NCI-H1436 (cell line): ENCODE results near the gene LONP2.

Experiments
- DNase-seq: peaks from one replicate; lab custom pipeline; 2025; lab: John Stamatoyannopoulos, UW

LONP2 gene, protein sequence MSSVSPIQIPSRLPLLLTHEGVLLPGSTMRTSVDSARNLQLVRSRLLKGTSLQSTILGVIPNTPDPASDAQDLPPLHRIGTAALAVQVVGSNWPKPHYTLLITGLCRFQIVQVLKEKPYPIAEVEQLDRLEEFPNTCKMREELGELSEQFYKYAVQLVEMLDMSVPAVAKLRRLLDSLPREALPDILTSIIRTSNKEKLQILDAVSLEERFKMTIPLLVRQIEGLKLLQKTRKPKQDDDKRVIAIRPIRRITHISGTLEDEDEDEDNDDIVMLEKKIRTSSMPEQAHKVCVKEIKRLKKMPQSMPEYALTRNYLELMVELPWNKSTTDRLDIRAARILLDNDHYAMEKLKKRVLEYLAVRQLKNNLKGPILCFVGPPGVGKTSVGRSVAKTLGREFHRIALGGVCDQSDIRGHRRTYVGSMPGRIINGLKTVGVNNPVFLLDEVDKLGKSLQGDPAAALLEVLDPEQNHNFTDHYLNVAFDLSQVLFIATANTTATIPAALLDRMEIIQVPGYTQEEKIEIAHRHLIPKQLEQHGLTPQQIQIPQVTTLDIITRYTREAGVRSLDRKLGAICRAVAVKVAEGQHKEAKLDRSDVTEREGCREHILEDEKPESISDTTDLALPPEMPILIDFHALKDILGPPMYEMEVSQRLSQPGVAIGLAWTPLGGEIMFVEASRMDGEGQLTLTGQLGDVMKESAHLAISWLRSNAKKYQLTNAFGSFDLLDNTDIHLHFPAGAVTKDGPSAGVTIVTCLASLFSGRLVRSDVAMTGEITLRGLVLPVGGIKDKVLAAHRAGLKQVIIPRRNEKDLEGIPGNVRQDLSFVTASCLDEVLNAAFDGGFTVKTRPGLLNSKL

DNA sequence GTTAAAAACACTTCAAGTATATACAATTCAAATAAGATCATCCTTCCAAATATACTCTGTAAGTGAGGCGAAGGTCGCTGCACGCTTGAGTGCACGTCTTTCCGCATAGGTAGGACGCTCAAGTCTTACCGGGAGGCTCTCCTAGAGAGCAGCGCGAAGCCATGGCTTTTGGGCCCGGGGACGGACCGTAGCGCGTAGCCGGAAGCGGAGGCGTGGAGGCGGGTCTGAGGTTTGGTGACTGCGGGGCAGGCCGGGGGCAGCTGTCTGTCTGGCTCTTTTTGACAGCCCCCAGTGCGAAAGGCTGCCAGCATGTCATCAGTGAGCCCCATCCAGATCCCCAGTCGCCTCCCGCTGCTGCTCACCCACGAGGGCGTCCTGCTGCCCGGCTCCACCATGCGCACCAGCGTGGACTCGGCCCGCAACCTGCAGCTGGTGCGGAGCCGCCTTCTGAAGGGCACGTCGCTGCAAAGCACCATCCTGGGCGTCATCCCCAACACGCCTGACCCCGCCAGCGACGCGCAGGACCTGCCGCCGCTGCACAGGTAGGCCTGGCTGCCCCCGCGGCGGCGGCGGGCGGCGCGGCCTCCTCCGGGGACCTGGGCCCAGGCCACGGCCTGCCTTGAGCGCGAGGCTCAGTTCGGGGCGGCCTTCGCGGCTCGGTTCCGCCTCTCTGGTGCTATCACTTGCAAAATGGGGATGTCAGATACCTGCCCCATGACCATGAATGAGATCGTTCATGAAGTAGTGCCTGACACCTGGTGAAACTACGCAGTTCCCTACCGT lies at the start of gene LONP2:
LONP2 (plus strand) TSS at position 221 of the 783 bp plus-strand sequence; CDS start at position 310, 89 bp downstream.
- peak; percentile 77 for DNase-seq

GRCh38 chr16:48194828-48195556 lies 49.1 kb upstream of the LONP2 start:
- DNase-seq, result peak; percentile 27

- no peak for DNase-seq
Measured at GRCh38 chr16:48197294-48197693, 46.8 kb upstream of the LONP2 start.

- DNase-seq, result no peak
Measured at GRCh38 chr16:48201515-48202201, 42.4 kb upstream of the LONP2 start.

- no peak for DNase-seq
Measured at GRCh38 chr16:48203974-48204824, 39.9 kb upstream of the LONP2 start.

GRCh38 chr16:48204825-48205151 lies 39.3 kb upstream of the LONP2 start:
- DNase-seq, result no peak

GRCh38 chr16:48206594-48207242 lies 37.4 kb upstream of the LONP2 start:
- DNase-seq, result no peak

DNA sequence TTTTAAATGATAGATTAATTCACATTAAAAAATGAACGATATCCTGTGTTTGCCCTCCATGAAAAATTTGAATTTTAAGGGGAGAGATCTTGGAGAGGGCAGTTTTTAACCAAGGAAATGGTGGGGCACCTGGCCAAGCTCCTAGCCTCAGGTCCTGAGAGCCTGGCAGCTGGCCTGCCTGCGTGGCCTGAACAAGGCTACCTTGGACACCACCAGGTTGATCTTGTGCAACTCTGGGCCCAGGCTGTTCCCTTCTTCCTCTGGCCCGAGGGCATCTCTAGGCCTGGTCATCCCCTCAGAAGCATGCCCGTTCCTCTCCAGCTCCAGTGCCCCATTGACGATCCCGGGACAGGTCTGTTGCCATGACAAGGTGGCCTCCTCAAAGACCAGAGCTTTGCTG lies 33.4 kb upstream of the LONP2 start:
- no peak for DNase-seq

- DNase-seq, result no peak
Measured at GRCh38 chr16:48212033-48212432, 32.1 kb upstream of the LONP2 start.

GRCh38 chr16:48215738-48216137 lies 28.4 kb upstream of the LONP2 start:
- DNase-seq, result no peak

GRCh38 chr16:48217708-48218107 lies 26.4 kb upstream of the LONP2 start:
- no peak for DNase-seq

DNA sequence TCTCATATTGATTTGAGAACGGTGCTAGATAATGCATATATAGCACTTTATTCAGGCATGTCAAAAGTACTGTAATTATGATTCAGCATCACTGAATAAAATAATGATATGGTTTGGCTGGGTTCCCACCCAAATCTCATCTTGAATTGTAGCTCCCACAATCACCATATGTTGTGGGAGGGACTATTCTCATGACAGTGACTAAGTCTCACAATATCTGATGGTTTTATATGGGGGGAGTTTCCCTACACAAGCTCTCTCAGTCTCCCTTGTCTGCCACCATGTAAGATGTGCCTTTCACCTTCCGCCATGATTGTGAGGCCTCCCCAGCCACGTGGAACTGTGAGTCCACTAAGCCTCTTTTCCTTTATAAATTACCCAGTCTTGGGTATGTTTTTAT lies 25.6 kb upstream of the LONP2 start:
- no peak for DNase-seq

DNA sequence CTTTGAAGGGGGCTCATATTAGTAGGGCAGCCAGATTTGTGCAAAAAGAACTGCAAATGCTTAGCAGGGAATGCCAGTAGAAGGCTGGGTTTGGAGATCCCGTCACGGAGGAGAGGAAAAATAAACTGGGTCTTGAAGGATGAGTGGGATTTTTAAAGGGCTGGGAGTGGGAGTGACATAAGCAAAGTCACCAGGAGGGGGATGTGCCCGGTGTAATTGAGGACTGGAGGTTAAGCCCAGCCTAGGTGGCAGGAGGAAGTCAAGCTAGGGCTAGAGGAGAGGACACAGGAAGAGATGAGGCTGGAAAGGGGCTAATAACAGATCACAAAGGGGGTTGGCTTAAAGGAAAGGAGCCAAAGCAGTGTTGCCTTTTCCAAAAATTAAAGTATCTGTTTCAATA lies 23.2 kb upstream of the LONP2 start:
- DNase-seq, result no peak

DNA sequence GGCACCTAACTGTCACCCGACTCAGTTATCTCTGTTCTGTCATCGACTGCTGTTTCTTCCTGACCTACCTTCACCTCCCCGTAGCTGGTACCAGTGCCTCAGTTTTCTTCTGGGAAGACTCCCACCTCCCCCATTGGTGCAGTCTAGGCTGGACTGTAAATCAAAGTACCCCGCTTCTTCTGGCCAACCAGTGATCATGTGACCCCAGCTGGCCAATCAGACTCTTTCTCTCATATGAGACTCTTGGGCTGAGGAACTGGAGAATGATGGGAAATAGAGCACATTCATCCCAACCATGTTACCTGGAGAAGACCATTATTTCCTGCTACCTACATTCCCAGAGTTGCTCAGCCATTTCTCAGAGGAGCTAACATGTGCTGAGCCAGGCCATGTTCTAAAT lies 20.6 kb upstream of the LONP2 start:
- DNase-seq, result no peak

DNA sequence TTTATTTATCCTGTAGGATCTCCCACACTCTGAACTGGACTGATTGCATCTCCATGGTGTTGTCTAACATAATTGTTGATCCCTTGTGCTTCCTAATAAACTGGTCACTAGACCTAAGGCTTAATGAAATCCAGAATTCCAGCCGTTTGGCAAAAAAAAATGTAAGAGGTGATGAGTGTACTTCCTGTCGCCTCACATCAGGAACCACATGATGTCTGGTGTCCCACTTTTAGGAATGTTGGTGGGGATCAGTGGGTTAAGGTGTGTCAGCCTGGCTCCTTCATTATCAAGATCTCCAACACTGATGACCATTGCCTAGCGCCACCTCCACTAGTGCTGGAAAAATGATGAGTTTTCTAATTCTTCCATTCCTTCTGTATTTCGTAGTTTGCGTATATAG lies 18.6 kb upstream of the LONP2 start:
- DNase-seq, result no peak

DNA sequence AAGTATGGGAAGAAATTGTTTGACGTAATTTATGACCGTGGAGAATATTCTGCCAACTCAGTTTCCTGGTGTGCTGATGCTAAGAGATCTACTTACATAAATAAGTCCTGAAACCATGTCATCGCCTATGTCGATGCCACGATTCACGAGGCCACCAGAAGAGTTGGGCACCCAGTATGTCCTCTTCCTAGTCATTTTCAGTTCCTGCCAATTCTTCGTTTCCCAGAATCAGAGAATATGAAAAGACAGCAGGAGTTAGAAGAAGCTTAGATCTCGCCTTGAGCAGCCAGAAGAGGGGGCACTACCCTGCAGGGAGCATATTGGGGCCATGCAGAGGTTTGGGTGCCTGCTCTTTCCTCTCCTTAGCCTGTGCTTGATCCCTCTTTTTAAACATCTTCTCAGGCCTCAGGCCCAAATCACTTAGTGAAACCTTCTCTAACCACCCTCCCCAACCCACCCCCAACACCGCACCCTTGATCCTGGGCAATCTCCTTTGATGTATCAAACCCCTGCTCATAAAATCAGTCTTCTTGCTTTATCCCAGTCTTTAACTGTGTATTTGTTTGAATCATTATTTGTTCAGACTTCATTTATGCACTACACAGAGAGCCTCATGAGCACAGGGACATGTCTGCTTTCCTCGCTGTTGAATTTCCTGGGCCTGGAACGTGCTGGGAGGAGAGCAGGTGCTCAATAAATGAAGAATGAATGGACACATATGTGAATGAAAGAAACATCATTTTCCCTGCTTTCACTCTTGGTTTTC lies 12.2 kb upstream of the LONP2 start:
- DNase-seq, result no peak

GRCh38 chr16:48232493-48233040 lies 11.5 kb upstream of the LONP2 start:
- no peak for DNase-seq

- DNase-seq, result no peak
Measured at GRCh38 chr16:48234630-48235029, 9.5 kb upstream of the LONP2 start.
